Keratinocyte (primary cell): Measurements from ENCODE around the gene IL22RA1. TPM values are rescaled to one million over a fixed set of nuclear protein-coding genes. Genes with fewer than 3 reads are reported as not detected.
A peak's percentile ranks its signal among the peaks of the same experiment; 100 is the strongest.

Source experiments
- DNase-seq: peaks from one replicate; pipeline ENCODE4 v3.0.0-alpha.2; 2011; ENCODE audit warnings: low read depth, missing footprints, low spot score
- FAIRE-seq: peaks from 2 replicates; lab custom pipeline; 2011; peaks lifted over from hg19 to GRCh38; lab: Jason Lieb, UNC
- H2AFZ ChIP-seq: 2 replicates; pipeline ENCODE4 v1.6.0; 2012; ENCODE audit warnings: low read length, control low read depth, inconsistent platforms; ENCODE audit not compliant: control insufficient read depth
- H3K27ac ChIP-seq: 2 replicates; pipeline ENCODE4 v1.5.1; 2011; ENCODE audit warnings: low read length; ENCODE audit not compliant: control insufficient read depth, insufficient read depth
- H3K27me3 ChIP-seq: 3 replicates; pipeline ENCODE4 v1.6.0; 2011; ENCODE audit warnings: low read length; ENCODE audit not compliant: control insufficient read depth, insufficient read depth; ENCODE audit errors: extremely low read depth
- H3K36me3 ChIP-seq, 2 experiments: 2 replicates in 1 of 2; 3 replicates in 1 of 2; pipeline ENCODE4 v1.5.1; 2011; ENCODE audit warnings: low read length in 2 of 2, mild to moderate bottlenecking in 1 of 2; ENCODE audit not compliant: control insufficient read depth in 2 of 2, insufficient read depth in 2 of 2; ENCODE audit errors: extremely low read depth in 1 of 2
- H3K4me1 ChIP-seq: 3 replicates; pipeline ENCODE4 v1.5.1; 2011; ENCODE audit warnings: low read length; ENCODE audit not compliant: control insufficient read depth, insufficient read depth; ENCODE audit errors: extremely low read depth
- H3K4me2 ChIP-seq: 3 replicates; pipeline ENCODE4 v1.6.0; 2011; ENCODE audit warnings: low read depth, low read length; ENCODE audit not compliant: control insufficient read depth, insufficient read depth; ENCODE audit errors: extremely low read depth
- H3K4me3 ChIP-seq, 3 experiments: fragments of 200-600 bp in 1 of 3; sonication (generic) in 1 of 3; 2 replicates in 2 of 3; 3 replicates in 1 of 3; pipeline ENCODE4 v1.5.1; 2011 to 2016; ENCODE audit warnings: low read length in 3 of 3, mild to moderate bottlenecking in 3 of 3, control low read depth in 2 of 3, inconsistent platforms in 1 of 3, low read depth in 1 of 3, mixed read lengths in 1 of 3, mixed run types in 1 of 3, moderate library complexity in 1 of 3; ENCODE audit not compliant: control insufficient read depth in 2 of 3, insufficient read depth in 2 of 3; ENCODE audit errors: extremely low read depth in 1 of 3
- H3K79me2 ChIP-seq: 2 replicates; pipeline ENCODE4 v1.6.0; 2012; ENCODE audit warnings: low read length; ENCODE audit not compliant: control insufficient read depth, insufficient read depth
- H3K9ac ChIP-seq: 3 replicates; pipeline ENCODE4 v1.6.0; 2011; ENCODE audit warnings: low read length; ENCODE audit not compliant: control insufficient read depth, insufficient read depth; ENCODE audit errors: extremely low read depth
- H3K9me1 ChIP-seq: 3 replicates; pipeline ENCODE4 v1.6.0; 2011; ENCODE audit warnings: low read length; ENCODE audit not compliant: control insufficient read depth, insufficient read depth; ENCODE audit errors: extremely low read depth
- H3K9me3 ChIP-seq: 2 replicates; pipeline ENCODE4 v1.5.1; 2012; ENCODE audit warnings: low read depth, low read length; ENCODE audit not compliant: control insufficient read depth
- H4K20me1 ChIP-seq: 3 replicates; pipeline ENCODE4 v1.6.0; 2011; ENCODE audit warnings: low read length; ENCODE audit not compliant: control insufficient read depth, insufficient read depth; ENCODE audit errors: extremely low read depth
- EZH2 ChIP-seq: IDR thresholded peaks from one replicate; pipeline ENCODE4 v1.6.1; 2012; ENCODE audit warnings: inconsistent platforms, mild to moderate bottlenecking, low read length, moderate library complexity
- dilution Hi-C: fragments of 300-500 bp; cut with MboI; formaldehyde crosslinking; loops from one replicate; pipeline ENCODE4 v1.7.0; 2020; ENCODE audit warnings: low sequenced_read_pairs; ENCODE audit not compliant: extremely low pct_ligation_motif_present
- polyA plus RNA-seq, 5 experiments: library from polyadenylated mRNA; depleted of rRNA in 3 of 5; stranded (reverse) in 3 of 5; stranded (forward) in 1 of 5; unstranded in 1 of 5; fragments of >200 nt; gene quantifications; 1 replicate in 1 of 5; 2 replicates in 3 of 5; 3 replicates in 1 of 5; pipeline versions ENCODE4 v1.2.1 to v1.2.3, GENCODE V29; 2011 to 2012; ENCODE audit warnings: missing spikeins in 2 of 5, low read depth in 1 of 5, low replicate concordance in 1 of 5
- TF ChIP-seq, protein P1 (sequence below), 3 experiments: IDR thresholded peaks in 1 of 3; conservative IDR thresholded peaks in 1 of 3; optimal IDR thresholded peaks in 1 of 3; 2 replicates in 2 of 3; 3 replicates in 1 of 3; pipeline versions ENCODE3 to v1.5.1; 2011; ENCODE audit warnings: low read length in 3 of 3, mild to moderate bottlenecking in 3 of 3, moderate library complexity in 2 of 3, control low read depth in 1 of 3, inconsistent platforms in 1 of 3; ENCODE audit not compliant: insufficient read depth in 2 of 3; ENCODE audit errors: extremely low read depth in 1 of 3

IL22RA1 gene
- polyA plus RNA-seq, 1 donor (not counting 4 experiments of a cell fraction or from before 2014, with no cell fraction given), result 1.7 TPM

DNA sequence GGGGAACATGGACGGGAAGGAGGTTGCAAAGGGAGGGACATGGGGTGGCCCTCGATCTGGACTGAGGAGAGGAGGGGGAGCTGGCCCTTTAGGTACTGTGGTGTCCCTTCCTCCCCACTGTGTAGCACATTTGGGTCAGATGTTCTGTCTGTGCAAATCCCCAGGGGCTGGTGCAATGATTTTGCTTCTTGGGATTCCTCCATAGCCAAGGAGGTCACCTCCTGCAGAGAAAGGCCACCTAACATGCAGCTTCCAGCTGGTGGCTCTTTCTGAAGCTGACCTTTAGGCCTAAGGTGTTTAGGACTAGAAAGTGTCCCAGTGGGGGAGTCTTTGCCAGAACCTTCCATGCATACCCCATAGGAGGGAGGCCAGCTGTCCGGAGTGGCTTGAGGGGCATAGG, 22.0 kb downstream of the IL22RA1 start:
- Histone ChIP-seq H3K4me1 (peaks cover 35% of the 10 kb centered on the region), H3K27me3 (no peaks in the 10 kb centered on the region), H3K9me3 (no peaks in the 10 kb centered on the region), H2AFZ (no peak overlapping the region), H3K9me1 (no peaks in the 10 kb centered on the region), H3K79me2 (no peaks in the 10 kb centered on the region), H3K4me3 (no peak overlapping the region), H3K27ac (peak overlapping the region; percentile 3), H3K4me2 (no peak overlapping the region), H4K20me1 (no peaks in the 10 kb centered on the region), H3K9ac (peak overlapping the region; percentile 62), H3K36me3 (peaks cover 0 to 1% of the 10 kb centered on the region in 2 experiments)
- dilution Hi-C loops, result no loop called here
- FAIRE-seq (no peak), DNase-seq (no peak)
- TF ChIP-seq, protein P1, sequence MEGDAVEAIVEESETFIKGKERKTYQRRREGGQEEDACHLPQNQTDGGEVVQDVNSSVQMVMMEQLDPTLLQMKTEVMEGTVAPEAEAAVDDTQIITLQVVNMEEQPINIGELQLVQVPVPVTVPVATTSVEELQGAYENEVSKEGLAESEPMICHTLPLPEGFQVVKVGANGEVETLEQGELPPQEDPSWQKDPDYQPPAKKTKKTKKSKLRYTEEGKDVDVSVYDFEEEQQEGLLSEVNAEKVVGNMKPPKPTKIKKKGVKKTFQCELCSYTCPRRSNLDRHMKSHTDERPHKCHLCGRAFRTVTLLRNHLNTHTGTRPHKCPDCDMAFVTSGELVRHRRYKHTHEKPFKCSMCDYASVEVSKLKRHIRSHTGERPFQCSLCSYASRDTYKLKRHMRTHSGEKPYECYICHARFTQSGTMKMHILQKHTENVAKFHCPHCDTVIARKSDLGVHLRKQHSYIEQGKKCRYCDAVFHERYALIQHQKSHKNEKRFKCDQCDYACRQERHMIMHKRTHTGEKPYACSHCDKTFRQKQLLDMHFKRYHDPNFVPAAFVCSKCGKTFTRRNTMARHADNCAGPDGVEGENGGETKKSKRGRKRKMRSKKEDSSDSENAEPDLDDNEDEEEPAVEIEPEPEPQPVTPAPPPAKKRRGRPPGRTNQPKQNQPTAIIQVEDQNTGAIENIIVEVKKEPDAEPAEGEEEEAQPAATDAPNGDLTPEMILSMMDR (optimal IDR thresholded peaks at IDR 0.05 in 1 of 3, IDR thresholded peaks at IDR 0.05 in 1 of 3, conservative IDR thresholded peaks at IDR 0.05 in 1 of 3; ENCODE audit: extremely low read depth in 1 of 3, insufficient read depth in 2 of 3, low read length in 3 of 3), result no peak
- TF ChIP-seq EZH2, result no peak

DNA sequence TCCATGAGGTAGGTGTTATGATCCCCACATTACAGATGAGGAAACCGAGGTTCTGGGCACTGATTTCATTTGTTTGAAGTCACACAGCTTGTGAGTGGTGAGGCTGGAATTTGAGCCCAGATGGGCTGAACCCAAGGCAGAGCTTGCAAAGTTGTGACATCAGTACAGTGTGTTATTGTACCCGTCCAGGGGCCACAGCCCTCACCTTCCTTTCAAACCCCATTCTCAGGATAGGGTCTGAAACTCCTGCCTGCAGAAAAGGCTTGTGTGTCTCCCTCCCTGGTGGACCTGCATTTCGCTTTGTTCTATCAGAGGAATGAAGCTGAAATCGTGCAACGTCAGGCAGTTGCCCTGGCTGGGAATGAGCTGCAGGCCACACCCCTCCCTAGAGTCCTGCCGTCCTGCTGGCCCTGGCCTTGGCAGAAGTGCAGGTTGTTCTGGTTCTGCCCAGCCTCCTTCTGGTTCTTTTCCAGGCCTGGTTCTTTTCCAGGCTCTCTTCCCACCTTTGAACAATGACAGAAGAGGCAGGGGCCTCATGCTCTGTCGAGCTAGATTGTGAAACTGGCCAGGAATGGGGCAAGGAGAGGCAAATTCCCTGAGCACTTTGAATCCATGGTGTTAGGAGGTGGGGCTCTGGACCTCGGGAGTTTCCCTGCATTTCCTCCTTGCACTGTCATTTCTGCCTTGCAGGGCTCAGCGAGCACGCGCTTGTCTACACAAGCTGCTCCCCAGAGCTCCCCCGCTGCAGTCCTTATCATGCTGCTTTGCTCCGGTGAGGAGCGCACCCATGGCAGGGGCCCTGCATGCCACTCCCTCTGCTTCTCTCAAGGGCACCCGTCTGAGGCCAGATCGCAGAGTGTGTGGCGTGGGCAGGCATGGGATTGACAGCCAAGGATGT, 22.8 kb downstream of the IL22RA1 start:
- dilution Hi-C loops, result no loop called here
- Histone ChIP-seq H3K79me2 (no peaks in the 10 kb centered on the region), H3K4me2 (peak overlapping the region; percentile 73), H3K9ac (peak overlapping the region; percentile 62), H3K4me1 (peaks cover 35% of the 10 kb centered on the region), H4K20me1 (no peaks in the 10 kb centered on the region), H3K9me1 (no peaks in the 10 kb centered on the region), H3K36me3 (no peaks in the 10 kb centered on the region), H3K9me3 (no peaks in the 10 kb centered on the region), H3K27me3 (no peaks in the 10 kb centered on the region), H2AFZ (peak overlapping the region; percentile 88), H3K4me3 (no peak overlapping the region), H3K27ac (peak overlapping the region; percentile 73)
- TF ChIP-seq, protein P1 (optimal IDR thresholded peaks at IDR 0.05 in 1 of 3, IDR thresholded peaks at IDR 0.05 in 1 of 3, conservative IDR thresholded peaks at IDR 0.05 in 1 of 3; ENCODE audit: extremely low read depth in 1 of 3, insufficient read depth in 2 of 3, low read length in 3 of 3), result no peak
- TF ChIP-seq EZH2, result no peak
- FAIRE-seq (peak; percentile 94), DNase-seq (no peak)
